GM19468 (cell line): ENCODE measurements around the gene MARK4.

Source experiments
- ATAC-seq: cut with Tn5 transposase; IDR thresholded peaks from one replicate; pipeline ENCODE4 v1.9.1; 2021; ENCODE audit warnings: mild to moderate bottlenecking, moderate library complexity, moderate number of reproducible peaks; ENCODE audit not compliant: unreplicated experiment; ENCODE audit errors: extremely low read depth

MARK4 gene

GRCh38 chr19:45352471-45352870, 101.4 kb downstream of the MARK4 start:
- ATAC-seq, result no peak

- no peak for ATAC-seq
Observed at GRCh38 chr19:45352914-45353796, 102.1 kb downstream of the MARK4 start.

- no peak for ATAC-seq
Observed at GRCh38 chr19:45354241-45354842, 103.3 kb downstream of the MARK4 start.
